GM18870 (cell line): ENCODE measurements around the gene TAS2R43.
"Not testable (repeated sequence)": the region's sequence is repeated elsewhere in the genome, so short reads cannot be mapped to it uniquely, and the experiment has no call there.

Experiments used
- ATAC-seq: cut with Tn5 transposase; IDR thresholded peaks from one replicate; pipeline ENCODE4 v1.9.1; 2021; ENCODE audit warnings: moderate library complexity; ENCODE audit not compliant: unreplicated experiment

The TAS2R43 gene

GRCh38 chr12:11092128-11092527 is at the start of gene TAS2R43:
Gene TAS2R43, minus strand, starts transcription at chr12:11092313. Its CDS starts 84 bp downstream, at chr12:11092229.
- ATAC-seq: no peak

- no peak for ATAC-seq
These were observed 44.0 kb upstream of the TAS2R43 start for GRCh38 chr12:11136075-11136474.

GRCh38 chr12:11134305-11134704 is 42.2 kb upstream of the TAS2R43 start, which contains the start of gene TAS2R30:
Gene TAS2R30, minus strand, starts transcription at chr12:11134644. Its CDS starts 400 bp downstream, at chr12:11134244.
- no peak for ATAC-seq

- ATAC-seq: no peak
These were observed 41.7 kb upstream of the TAS2R43 start for GRCh38 chr12:11133816-11134215.

GRCh38 chr12:11133162-11133561 is 41.0 kb upstream of the TAS2R43 start:
- no peak for ATAC-seq

- ATAC-seq: no peak
These were observed 38.9 kb upstream of the TAS2R43 start for GRCh38 chr12:11130999-11131398.

GRCh38 chr12:11130382-11130781 is 38.3 kb upstream of the TAS2R43 start:
- ATAC-seq: no peak

GRCh38 chr12:11114130-11114529 is 22.0 kb upstream of the TAS2R43 start:
- not testable (repeated sequence) for ATAC-seq

GRCh38 chr12:11111213-11111612 is 19.1 kb upstream of the TAS2R43 start:
- ATAC-seq: not testable (repeated sequence)

GRCh38 chr12:11108862-11109261 is 16.7 kb upstream of the TAS2R43 start:
- no peak for ATAC-seq

- ATAC-seq: no peak
These were observed 15.6 kb upstream of the TAS2R43 start for GRCh38 chr12:11107719-11108118.

- ATAC-seq: no peak
These were observed 14.2 kb upstream of the TAS2R43 start for GRCh38 chr12:11106288-11106687.

- no peak for ATAC-seq
These were observed 13.4 kb upstream of the TAS2R43 start for GRCh38 chr12:11105546-11105945.

- ATAC-seq: peak; percentile 74
These were observed 2.8 kb upstream of the TAS2R43 start for GRCh38 chr12:11094910-11095309.

GRCh38 chr12:11089246-11089645 is 2.9 kb downstream of the TAS2R43 start:
- ATAC-seq: no peak

- ATAC-seq: peak; percentile 85
These were observed 6.7 kb downstream of the TAS2R43 start for GRCh38 chr12:11085419-11085818.

GRCh38 chr12:11081987-11082386 is 10.1 kb downstream of the TAS2R43 start:
- no peak for ATAC-seq

GRCh38 chr12:11078246-11078645 is 13.9 kb downstream of the TAS2R43 start:
- no peak for ATAC-seq

GRCh38 chr12:11075642-11076041 is 16.5 kb downstream of the TAS2R43 start:
- peak; percentile 79 for ATAC-seq

- no peak for ATAC-seq
These were observed 20.7 kb downstream of the TAS2R43 start for GRCh38 chr12:11071414-11071813.

- ATAC-seq: no peak
These were observed 21.1 kb downstream of the TAS2R43 start for GRCh38 chr12:11070999-11071398.

- ATAC-seq: no peak
These were observed 22.2 kb downstream of the TAS2R43 start for GRCh38 chr12:11069854-11070365.

GRCh38 chr12:11067514-11067913 is 24.6 kb downstream of the TAS2R43 start:
- no peak for ATAC-seq
